IPS DF 4.7 (cell line): ENCODE measurements around the gene DBN1.
"Not testable (repeated sequence)": the region's sequence is repeated elsewhere in the genome, so short reads cannot be mapped to it uniquely, and the experiment has no call there.

Experiments used
- DNase-seq: peaks from one replicate; pipeline ENCODE4 v3.0.0-alpha.2; 2013; ENCODE audit warnings: low spot score; ENCODE audit errors: extremely low read depth

DBN1 gene

DNA sequence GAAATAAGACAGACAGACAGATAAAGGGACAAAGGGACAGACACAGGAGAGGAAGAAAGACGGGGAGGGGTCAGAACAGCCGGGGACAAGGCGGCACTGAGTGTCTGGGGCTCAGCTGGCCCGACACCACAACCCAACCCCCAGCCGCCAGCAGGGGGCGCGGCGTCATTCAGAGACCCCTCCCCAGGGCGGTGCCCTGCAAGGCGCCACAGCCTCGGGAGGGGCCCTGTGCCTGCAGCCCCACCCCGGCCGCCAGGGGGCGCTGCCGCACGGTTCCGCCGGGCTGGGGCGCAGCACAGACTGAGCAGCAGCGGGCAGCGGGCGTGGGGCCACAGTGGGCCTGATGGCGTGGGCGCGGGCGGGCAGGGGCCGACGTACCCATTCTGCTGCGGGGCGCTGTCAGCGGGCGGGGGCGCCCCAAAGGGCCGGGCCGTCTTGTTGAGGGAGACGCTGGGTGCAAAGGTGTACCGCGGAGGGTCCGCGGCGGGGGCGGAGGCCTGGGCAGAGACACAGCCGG is 18.1 kb upstream of the DBN1 start:
- DNase-seq, result no peak

DNA sequence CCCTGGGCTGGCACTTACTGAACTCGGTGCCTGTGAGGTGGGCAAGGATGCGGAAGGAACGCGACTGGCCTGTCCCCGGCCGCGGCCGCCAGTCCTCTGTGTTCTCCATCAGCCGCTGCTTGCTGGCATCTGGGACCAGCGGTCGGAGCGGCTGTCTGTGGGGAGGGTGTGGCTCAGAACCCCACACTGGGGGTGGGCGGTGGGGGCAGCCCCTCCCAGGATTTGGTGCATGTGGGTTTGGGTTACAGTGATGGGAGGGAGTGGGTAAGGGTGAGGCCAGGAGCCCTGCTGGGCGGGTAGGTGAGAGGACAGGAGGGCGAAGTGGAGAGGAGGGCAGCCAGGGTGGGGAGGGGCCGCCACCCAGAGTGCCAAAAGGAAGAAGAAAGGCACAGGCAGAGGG is 17.6 kb upstream of the DBN1 start:
- DNase-seq, result no peak

DNA sequence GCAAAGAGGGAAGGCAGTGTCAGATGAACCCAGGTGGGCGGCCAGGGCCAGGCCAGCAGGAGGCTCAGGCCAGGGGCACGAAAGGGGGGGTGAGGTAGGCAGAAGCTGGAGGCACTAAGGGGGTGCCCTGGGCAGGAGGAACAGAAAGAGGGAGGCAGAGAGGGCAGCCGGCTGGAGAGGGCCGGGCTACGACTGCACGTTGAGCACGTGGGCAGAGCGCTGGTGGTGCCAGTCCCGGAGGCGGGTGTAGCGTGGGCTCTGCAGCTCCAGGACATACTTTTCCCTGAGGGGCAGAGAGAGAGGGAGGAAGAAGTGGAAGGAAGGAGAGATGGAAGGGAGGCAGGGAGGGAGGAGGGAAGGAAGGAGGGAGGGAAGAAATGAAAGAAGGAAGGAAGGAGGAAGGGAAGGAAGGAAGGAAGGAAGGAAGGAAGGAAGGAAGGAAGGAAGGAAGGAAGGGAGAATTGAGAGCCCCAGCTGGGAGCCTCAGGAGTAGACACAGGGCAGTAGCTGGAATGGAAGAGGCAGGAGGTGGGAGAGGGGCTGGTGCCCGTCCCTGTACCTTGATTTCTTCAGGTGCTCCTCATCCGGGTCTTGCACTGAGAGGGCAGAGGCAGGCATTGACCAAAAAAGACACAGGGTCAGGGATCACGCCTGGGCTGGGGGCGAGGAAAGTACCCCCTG is 17.0 kb upstream of the DBN1 start:
- DNase-seq, result no peak

DNA sequence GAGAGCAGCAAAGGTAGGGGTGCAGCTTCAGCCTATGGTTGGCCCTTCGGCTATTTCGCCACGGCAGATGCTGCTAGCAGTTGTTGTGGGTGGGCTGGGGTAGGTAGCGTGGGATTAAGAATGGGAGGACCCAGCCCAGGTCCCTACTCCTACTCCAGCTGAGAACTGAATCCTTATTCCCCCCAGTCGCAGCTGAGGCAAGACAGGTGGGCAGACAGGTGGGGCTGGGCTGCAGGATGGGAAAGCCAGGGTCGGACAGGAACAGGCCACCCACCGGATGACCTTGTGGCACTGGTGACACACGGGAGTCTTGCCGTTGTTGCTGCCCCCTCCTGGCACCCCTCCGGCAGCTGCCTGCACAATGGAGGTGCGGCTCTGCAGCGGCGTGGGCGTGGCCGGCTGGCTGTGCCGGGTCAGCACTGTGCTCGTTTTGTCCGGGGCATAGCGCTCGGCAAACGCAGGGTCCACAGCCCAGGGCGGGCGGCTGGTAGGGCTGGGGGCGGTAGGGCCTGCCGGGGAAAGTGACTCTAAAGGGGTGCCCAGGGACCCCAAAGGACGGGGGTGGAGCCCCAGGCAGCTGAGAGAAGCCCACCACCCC is 15.8 kb upstream of the DBN1 start:
- DNase-seq, result no peak

DNA sequence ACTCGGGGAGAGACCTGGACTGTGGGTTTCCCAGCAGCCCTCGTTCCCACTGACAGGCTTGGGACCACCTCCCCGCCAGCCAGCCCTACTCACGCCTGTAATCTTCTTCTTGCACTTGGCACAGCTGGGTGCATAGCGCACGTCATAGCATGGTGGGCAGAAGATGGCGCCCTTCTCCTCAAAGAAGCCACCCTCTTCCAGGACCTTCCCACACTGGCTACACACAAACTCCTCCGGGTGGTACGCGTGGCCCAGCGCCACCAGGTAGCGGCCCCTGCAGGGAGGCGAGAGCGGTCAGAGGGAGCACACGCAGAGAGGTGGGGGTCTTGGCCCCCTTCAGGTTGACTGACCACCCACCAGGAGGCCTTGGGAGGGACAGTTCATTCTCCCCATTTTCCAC is 14.5 kb upstream of the DBN1 start:
- no peak for DNase-seq

DNA sequence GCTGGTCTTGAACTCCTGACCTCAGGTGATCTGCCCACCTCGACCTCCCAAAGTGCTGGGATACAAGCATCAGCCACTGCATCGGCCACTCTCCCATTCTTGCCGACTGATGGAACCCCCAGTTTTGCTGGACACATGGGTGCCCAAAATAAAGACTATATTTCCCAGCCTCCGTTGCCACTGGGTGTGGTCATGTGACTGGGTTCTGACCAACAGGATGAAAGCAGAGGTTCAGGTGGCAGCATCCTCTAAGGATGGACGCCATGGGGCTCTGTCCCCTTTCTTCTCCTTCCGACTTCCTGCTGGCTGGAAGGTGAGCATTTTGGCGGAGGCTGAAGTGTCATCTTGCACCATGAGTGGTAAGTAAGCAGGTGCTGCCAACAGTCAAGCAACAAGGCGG is 13.7 kb upstream of the DBN1 start:
- no peak for DNase-seq

DNA sequence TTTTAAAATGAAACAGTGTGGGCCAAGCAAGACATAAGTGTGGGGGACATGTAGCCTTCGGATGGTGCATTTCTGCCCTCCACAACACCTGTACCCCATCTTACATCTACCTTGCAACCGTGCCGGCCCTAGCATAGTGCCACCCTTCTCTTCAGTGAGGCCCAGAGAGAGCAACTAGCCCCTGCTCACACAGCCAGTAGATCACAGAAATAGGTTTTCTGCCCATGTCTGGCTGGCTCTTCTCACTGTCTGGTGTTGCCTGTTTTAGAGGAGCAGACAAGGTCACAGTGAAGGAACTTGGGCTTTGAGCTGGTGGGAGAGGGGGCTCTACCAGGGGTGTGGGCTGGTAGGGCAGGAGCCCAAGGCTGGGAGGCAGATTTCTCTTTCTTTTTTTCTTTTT is 12.8 kb upstream of the DBN1 start:
- DNase-seq, result no peak

DNA sequence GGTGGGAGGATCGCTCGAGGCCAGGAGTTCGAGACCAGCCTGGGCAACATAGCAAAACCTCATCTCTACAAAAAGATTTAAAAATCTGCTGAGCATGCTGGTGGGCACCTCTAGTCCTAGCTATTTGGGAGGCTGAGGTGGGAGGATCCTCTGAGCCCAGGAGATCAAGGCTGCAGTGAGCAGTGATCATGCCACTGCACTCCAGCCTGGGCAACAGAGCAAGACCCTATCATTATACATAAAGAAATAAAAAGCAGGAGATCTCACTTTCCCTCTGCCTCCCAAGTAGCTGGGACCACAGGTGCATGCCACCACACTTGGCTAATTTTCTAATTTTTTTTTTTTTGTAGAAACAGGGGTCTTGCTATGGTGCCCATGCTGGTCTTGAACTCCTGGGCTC is 12.3 kb upstream of the DBN1 start:
- DNase-seq, result not testable (repeated sequence)

DNA sequence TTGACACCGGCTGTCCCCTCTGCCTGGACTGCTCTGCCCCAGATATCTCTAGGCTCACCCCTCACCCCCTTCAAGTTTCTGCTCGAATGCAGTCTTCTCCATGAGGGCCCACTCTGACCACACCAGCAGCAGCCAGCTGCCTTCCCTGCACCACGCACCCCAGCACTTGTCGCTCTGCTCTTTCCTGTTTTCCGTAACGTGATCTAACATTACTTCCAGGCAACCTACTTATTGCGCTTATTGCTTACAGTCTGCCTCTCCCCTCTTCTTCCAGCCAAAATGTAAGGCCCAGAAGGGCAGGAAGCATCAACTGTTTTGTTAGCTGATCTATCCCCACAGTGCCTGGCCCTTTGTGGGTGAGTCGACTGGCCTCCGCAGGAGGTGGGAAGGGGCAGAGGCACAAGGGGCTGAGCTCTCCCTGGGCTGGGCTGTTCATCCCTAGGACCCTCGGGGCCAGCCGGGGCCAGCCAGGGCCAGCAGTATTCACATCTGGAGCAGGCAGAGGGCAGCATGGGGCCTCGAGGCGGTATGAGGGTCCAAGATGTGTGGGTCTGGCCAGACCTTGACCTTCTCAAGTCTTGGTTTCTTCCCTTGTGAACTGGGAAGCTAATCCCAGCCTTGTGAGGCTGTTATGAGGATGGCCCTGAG is 11.6 kb upstream of the DBN1 start:
- DNase-seq, result no peak

DNA sequence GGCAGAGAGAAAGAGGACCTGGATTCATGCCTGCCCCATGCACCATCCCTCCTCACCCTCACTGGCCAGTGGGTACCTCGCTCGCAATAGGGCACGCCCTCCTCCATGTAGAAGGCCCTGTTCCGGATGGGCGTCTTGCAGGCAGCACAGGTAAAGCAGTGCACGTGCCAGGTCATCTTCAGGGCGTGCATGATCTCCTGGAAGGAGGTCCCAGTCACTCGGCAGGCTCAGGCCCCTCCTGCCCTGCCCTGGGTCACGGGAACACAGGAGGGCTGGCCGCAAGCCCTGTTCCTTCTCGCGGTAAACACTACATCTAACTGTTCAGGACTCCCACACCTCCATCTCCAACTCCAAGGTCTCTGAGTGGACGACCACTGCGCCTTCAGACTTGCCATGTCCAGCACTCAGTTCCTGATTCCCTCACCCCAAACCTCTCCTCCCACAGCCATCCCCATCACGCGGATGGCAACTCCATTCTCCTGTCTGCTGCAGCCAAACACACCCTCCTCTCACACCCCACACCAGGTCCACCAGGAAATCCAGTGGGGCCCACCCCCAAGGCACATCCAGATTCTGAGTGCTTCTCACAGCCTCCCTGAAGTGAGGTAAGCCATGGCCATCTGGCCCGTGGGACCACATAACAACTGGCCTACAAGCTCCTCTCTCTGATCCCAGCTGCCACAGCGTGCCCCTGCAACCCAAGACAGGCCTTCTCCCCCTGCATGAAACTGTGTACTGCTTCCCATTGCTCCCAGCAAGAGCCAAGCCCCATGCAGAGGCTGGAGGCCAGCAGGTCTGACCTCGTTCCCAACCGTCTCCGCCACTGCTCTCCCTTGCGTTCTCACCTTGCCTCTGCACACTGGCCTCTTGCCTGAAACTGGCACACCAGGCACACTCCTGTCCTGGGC is 10.8 kb upstream of the DBN1 start:
- DNase-seq, result no peak

DNA sequence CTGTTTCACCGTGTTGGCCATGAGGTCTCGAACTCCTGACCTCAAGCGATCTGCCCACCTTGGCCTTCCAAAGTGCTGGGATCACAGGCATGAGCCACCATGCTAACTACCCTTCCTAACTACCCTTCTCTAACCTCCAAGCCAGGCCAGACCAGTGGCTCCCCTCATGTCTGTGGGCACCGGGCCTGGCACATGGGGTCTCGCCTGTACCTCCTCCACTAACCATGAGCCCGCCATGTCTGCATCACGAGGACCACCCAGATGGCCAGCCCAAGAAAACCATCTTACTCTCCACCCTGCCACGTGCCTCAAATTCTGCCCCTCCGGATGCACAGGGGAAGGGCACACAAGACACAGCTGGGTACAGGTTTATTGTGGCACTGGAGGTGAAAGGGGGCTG is 9.6 kb upstream of the DBN1 start:
- DNase-seq, result no peak

DNA sequence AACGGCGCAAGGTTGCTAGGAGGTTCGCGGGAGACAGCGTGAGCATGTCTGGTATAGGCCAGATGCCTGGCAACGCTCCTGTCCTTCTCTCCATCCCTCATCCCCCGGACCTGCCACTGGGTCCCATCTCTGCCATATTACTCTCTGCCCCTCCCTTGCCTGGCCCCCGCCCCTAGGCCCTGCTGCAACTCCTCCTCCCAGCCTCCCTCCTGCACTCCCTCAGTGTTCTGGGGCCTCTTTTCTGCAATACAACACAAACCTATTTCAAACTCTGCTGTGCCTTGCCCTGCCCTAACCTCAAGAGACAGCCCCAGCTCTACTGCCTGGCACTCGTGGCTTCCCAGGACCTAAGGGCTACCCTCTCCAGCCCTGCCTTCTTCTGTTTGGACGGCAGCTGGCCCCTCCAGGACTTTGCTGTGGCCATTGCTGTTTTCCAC is 8.9 kb upstream of the DBN1 start:
- DNase-seq, result no peak

DNA sequence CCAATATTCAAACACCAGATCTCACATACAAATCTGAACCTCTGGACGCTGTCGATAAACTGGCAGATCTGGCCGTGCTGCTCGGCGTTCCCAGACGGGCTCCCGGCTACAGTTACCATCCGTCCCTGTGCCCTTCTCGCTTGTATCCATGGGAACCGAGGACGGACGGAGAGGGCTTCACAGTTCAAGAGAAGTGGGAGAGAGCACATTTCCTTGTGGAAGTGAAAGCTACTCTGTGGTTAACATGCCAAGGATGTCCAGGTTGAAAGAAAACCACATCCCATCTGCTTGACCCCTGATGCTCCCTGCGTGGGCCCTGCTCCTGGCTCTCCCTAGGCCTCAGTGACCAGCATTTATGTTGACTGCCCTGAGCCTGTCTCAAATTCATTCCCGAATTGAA is 6.3 kb upstream of the DBN1 start:
- no peak for DNase-seq

DNA sequence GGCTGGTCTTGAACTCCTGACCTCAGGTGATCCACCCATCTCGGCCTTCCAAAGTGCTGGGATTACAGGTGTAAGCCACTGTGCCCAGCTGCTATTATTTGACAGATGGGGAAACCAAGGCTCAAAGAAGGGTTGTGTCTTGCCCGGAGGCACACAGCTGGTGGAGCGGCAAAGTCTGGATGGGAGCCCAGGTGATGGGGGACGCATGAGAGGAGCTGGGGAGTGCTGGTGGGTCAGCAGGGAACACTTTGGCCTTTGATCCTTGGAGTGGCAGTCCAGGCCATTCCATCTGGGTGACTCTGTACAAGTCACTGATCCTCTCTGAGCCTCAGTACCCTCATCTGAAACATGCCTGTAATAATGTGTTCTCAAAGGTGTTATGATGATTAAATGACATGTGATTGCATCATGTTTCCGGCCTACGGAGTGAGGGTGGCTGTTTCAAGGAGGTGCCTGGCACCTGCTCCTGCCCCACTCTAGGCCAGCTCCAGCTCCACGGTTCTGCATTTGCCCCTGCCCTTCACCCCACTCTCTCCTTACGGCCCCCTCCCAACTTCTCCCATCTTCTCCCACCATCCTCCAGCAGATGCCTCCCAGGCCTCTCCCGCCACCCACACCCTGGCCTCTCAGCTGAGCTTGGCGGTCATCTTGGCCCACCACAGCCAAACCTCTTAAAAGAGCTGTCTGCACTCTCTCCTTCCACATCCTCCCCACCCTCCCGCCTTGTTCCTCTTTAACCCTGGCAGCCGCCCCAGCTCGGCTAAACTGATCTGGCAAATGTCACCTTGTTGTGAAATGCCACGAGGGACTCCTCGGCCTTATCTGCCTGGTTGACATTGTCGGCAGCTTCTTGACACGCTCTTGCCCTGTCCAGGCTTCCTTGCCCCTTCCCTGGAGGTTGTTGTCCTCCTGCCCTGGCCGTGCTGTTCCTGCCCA is 5.5 kb upstream of the DBN1 start:
- DNase-seq, result no peak

DNA sequence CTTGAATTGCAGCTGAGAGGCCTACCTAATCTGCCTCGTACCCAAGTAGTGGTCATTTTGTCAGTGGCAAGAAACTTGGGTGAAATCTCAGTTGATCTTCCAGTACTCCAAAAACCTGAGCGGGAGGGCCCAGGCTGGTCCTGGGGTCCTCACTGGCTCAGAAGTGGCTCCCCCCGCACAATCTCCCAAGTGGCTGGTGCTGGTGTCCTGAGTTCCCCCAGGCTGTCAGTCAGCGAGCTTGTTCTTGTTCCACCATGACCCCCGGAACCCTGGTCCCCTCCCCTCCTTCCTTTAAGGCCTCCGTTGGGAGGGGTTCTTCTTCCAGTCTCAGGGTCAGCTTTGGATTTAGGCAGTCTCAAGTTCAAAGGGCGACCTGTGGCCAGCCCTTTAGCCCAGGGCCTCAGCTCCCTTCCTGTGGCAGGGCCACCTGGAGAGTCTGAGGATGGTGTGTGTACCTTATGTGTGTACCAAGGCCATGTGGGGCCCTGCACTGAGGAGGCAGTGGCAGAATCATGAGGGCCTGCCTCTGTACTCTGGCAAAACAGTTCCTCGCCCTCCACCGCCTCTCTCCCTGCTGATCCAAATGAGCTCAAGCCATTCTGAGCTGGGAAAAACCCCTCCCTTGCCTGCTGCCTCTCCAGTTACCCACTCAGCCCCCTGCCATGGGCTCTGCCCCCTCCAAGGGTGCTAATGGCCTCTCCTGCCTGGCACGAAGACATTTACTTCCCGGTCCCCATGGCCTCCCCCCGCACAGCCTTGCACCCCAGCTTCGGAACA is 4.5 kb upstream of the DBN1 start:
- no peak for DNase-seq

DNA sequence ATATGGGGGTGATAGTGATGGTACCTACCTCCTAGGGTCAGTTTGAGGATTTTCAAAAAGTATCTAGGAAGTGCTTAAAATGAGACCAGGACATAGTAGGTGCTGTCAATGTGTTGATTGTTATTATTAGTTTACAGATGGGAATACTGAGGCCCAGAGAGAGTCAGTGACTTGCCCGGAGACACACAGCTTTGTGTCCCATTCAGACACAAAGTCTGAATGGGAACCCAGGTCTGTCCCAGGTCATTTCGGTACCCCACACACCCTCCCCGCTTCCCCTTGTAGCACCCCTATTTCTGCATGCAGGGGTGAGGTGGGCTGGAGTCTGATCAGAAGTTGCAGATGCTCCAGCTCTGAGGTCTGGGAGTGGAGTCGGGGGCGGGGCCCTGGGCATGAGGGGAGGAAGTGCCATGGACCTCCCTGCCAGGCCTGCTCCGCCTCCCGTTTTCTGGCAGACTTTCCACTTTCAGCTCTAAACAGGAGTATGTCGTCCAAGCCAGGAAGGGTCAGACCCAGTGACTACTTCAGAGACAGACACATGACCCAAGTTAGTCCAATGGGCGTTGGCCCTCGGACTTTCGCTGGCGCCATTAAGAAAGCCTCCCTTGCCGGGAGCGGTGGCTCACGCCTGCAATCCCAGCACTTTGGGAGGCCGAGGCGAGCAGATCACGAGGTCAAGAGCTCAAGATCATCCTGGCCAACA is 3.2 kb upstream of the DBN1 start:
- no peak for DNase-seq

DNA sequence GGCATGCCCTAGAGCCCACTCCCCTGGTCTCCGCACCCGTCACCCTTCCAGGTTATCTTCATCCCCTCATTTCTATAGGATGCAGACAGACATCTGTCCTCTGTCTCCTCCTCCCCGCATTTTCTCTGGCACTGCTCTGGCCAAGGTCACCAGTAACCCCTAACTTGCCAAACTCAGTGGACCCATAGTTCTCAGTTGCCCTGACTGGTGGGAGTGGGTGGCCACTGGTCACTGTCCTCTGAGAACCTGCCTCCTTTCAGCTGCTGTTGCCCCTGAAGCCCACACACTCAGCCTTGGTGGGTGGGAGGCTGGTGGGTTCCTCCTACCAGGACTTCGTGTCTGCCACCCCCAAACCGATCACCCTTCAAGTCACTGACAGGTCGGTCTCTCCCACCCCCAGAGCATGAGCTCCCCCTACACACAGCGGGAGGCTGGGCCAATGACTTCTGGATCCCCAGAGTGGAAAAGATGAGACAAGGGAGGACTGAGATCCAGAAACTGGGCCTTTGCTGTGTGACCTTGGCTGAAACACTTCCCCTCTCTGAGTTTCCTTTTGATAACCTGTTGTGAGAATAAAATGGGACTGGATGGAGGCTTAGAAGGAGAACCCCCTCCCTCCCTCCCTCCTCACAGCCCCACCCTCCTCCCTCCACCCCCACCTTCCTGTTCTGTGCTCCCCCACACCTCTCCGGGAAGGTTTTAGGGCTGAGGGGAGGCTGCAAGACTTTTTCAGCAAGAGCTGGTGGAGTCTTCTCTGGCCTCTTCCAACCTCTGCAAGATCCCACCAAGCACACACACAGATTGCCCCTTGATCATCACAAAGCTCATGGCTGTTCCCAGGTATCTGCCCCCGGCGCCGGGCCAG is 2.4 kb upstream of the DBN1 start:
- DNase-seq, result no peak

DNA sequence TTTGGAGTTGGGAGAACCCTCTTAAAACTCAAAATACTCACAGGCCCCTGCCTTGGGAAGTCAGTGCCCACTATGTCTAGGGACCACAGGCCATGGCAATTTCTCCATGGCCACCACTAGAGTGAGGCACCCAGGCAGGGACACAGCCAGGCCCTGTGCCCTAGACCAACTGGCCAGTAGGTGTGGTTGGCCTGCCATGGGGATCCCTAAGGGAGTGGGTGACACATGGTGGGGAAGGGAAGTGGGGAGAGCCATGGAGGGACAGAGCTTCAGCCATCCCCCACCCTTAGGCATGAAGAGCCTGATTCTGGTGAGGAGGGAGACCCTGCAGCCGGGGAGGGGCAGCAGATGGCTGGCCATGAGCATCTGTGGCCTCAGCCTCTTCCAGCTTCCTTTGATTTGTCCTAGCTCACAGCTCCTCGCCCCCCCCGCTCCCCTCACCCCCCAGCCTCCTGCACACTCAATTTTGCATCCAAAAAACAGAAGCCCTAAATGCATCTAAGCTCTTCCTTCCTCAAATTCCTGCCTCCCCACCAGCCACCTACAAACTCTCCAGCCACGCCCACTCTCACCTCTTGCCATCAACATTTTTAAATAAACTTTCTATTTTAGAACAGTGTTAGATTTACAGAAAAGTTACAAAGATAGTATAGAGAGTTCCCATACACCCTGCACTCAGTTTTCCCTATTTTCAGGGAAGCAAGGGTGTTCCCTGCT is 1.6 kb upstream of the DBN1 start:
- no peak for DNase-seq
